CD14-positive monocyte (primary cell): ENCODE measurements around the gene HDAC4. TPM values are rescaled to one million over a fixed set of nuclear protein-coding genes. Genes with fewer than 3 reads are reported as not detected.

ENCODE experiments used
- DNase-seq, 3 donors: peaks; one replicate each; pipeline ENCODE4 v3.0.0-alpha.2; 2011 to 2022
- H2AFZ ChIP-seq: 2 replicates; pipeline ENCODE4 v1.6.0; 2012; ENCODE audit warnings: mild to moderate bottlenecking, low read depth, low read length, inconsistent platforms; ENCODE audit not compliant: insufficient read depth, poor library complexity, severe bottlenecking
- H3K27ac ChIP-seq, 2 donors: 1 replicate in 1 of 2; 2 replicates in 1 of 2; pipeline ENCODE4 v1.5.1; 2012 to 2013; ENCODE audit warnings: low read length in 2 of 2, control low read depth in 1 of 2, inconsistent platforms in 1 of 2, low read depth in 1 of 2, mild to moderate bottlenecking in 1 of 2
- H3K27me3 ChIP-seq, 2 donors: one replicate each; pipeline versions ENCODE4 v1.6.0 to v1.6.1; 2011 to 2013; ENCODE audit warnings: low read length in 2 of 2; ENCODE audit not compliant: control insufficient read depth in 2 of 2, insufficient read depth in 2 of 2
- H3K36me3 ChIP-seq, 2 donors: replicated peaks in 1 of 2; 1 replicate in 1 of 2; 2 replicates in 1 of 2; pipeline versions ENCODE4 v1.5.1 to v1.6.1; 2012 to 2013; ENCODE audit warnings: low read length in 2 of 2, control low read depth in 1 of 2, inconsistent platforms in 1 of 2, mild to moderate bottlenecking in 1 of 2; ENCODE audit not compliant: insufficient read depth in 2 of 2, control insufficient read depth in 1 of 2
- H3K4me1 ChIP-seq, 2 donors: 1 replicate in 1 of 2; 2 replicates in 1 of 2; pipeline versions ENCODE4 v1.5.1 to v1.6.1; 2012 to 2013; ENCODE audit warnings: low read length in 2 of 2, control low read depth in 1 of 2, inconsistent platforms in 1 of 2, mild to moderate bottlenecking in 1 of 2, moderate library complexity in 1 of 2; ENCODE audit not compliant: insufficient read depth in 2 of 2, control insufficient read depth in 1 of 2
- H3K4me2 ChIP-seq: replicated peaks from 2 replicates; pipeline ENCODE3; 2012; ENCODE audit warnings: low read length, moderate library complexity, mild to moderate bottlenecking; ENCODE audit not compliant: poor library complexity, severe bottlenecking; ENCODE audit errors: extremely low read depth
- H3K4me3 ChIP-seq, 3 experiments: fragments of 200-600 bp in 1 of 3; sonication (generic) in 1 of 3; replicated peaks in 1 of 3; 1 replicate in 2 of 3; 2 replicates in 1 of 3; pipeline ENCODE4 v1.5.1; 2011 to 2013; ENCODE audit warnings: low read length in 3 of 3, mild to moderate bottlenecking in 3 of 3, control low read depth in 2 of 3, low read depth in 2 of 3, inconsistent platforms in 1 of 3, moderate library complexity in 1 of 3
- H3K79me2 ChIP-seq: 2 replicates; pipeline ENCODE4 v1.6.0; 2012; ENCODE audit warnings: mild to moderate bottlenecking, control low read depth, inconsistent platforms, low read length, moderate library complexity; ENCODE audit not compliant: insufficient read depth
- H3K9ac ChIP-seq: 2 replicates; pipeline ENCODE4 v1.6.0; 2017; ENCODE audit warnings: low read length, mild to moderate bottlenecking; ENCODE audit not compliant: insufficient read depth, poor library complexity, severe bottlenecking
- H3K9me3 ChIP-seq, 2 donors: replicated peaks in 1 of 2; 1 replicate in 1 of 2; 2 replicates in 1 of 2; pipeline versions ENCODE4 v1.5.1 to v1.6.1; 2012 to 2013; ENCODE audit warnings: low read length in 2 of 2, control low read depth in 1 of 2; ENCODE audit not compliant: control insufficient read depth in 1 of 2, insufficient read depth in 1 of 2
- H4K20me1 ChIP-seq: 2 replicates; pipeline ENCODE4 v1.6.0; 2012; ENCODE audit warnings: mild to moderate bottlenecking, low read length, control low read depth, moderate library complexity; ENCODE audit not compliant: insufficient read depth
- H3K27ac Mint-ChIP-seq, 7 donors: one replicate each; pipeline ENCODE4 v1.8.0; 2020; ENCODE audit warnings: mild to moderate bottlenecking in 7 of 7, mixed read lengths in 7 of 7, moderate library complexity in 6 of 7, inconsistent platforms in 2 of 7
- H3K27me3 Mint-ChIP-seq, 3 donors: one replicate each; pipeline ENCODE4 v1.8.0; 2021 to 2022; ENCODE audit warnings: low read depth in 3 of 3, mild to moderate bottlenecking in 3 of 3, mixed read lengths in 3 of 3, moderate library complexity in 3 of 3, inconsistent platforms in 1 of 3
- H3K36me3 Mint-ChIP-seq, 2 donors: one replicate each; pipeline ENCODE4 v1.8.0; 2020; ENCODE audit warnings: mixed read lengths in 2 of 2, inconsistent platforms in 1 of 2, mild to moderate bottlenecking in 1 of 2
- H3K4me1 Mint-ChIP-seq: one replicate; pipeline ENCODE4 v1.8.0; 2020; ENCODE audit warnings: mild to moderate bottlenecking, mixed read lengths
- H3K4me3 Mint-ChIP-seq, 2 donors: one replicate each; pipeline ENCODE4 v1.8.0; 2020; ENCODE audit warnings: mild to moderate bottlenecking in 2 of 2, mixed read lengths in 2 of 2, moderate library complexity in 1 of 2
- H3K9me3 Mint-ChIP-seq, 7 donors: one replicate each; pipeline ENCODE4 v1.8.0; 2020 to 2022; ENCODE audit warnings: mixed read lengths in 7 of 7, mild to moderate bottlenecking in 6 of 7, moderate library complexity in 6 of 7, inconsistent platforms in 2 of 7
- WGBS: methylation state at CpG from one replicate; pipeline ENCODE4 v1.1.5; 2013; ENCODE audit warnings: missing lambda C conversion rate; ENCODE audit not compliant: insufficient coverage; 5-methylcytosine and 5-hydroxymethylcytosine counted together
- intact Hi-C, 2 donors: fragments of 100-400 bp; cut with micrococcal nuclease; formaldehyde crosslinking; loops; one replicate each; pipeline versions ENCODE4 v1.15.0 to v1.15.1; 2023
- polyA plus RNA-seq, 3 donors: library from polyadenylated mRNA; depleted of rRNA in 1 of 3; unstranded in 2 of 3; stranded (reverse) in 1 of 3; fragments of 300-500 nt in 2 of 3; fragments of >200 nt in 1 of 3; fragmentation: Illumina TruSeq in 2 of 3; gene quantifications; 1 replicate in 2 of 3; 2 replicates in 1 of 3; pipeline ENCODE4 v1.2.3, GENCODE V29; 2012 to 2021
- TF ChIP-seq, protein P1 (sequence below): fragments of 200-600 bp; IDR thresholded peaks from one replicate; pipeline ENCODE4 v1.8.0; 2022; ENCODE audit warnings: antibody characterized with exemption, mild to moderate bottlenecking

Gene HDAC4
- polyA plus RNA-seq, 3 donors, result 3.3 to 23.0 (median 4.5) TPM

GRCh38 chr2:239279508-239280295, 121.1 kb downstream of the HDAC4 start:
- Histone ChIP-seq H3K9ac (no peak overlapping the region), H3K9me3 (no peaks in the 10 kb centered on the region), H3K4me3 (peak overlapping the region in 1 of 3 experiments; percentile 30), H3K79me2 (peaks cover 80% of the 10 kb centered on the region), H2AFZ (peak overlapping the region; percentile 40), H3K4me1 (peaks cover 54 to 65% of the 10 kb centered on the region in 2 donors), H3K27me3 (no peaks in the 10 kb centered on the region), H3K36me3 (no peaks in the 10 kb centered on the region), H3K4me2 (peak overlapping the region; percentile 58), H3K27ac (peak overlapping the region; percentile 1 to 46), H4K20me1 (peaks cover 9% of the 10 kb centered on the region)
- H3K36me3 Mint-ChIP-seq, result peaks cover 6 to 23% of the 10 kb centered on the region in 2 donors
- H3K4me3 Mint-ChIP-seq, result no peak overlapping the region
- 82% methylated on average over 16 of the region's 20 CpGs for WGBS
- intact Hi-C loops, result loop anchor here in 1 of 2 donors (10.0 kb wide), 1 partner anchor 115 kb away; no protein-coding TSS in a partner anchor
- DNase-seq, result no peak
- H3K9me3 Mint-ChIP-seq, result no peaks in the 10 kb centered on the region
- TF ChIP-seq, protein P1, sequence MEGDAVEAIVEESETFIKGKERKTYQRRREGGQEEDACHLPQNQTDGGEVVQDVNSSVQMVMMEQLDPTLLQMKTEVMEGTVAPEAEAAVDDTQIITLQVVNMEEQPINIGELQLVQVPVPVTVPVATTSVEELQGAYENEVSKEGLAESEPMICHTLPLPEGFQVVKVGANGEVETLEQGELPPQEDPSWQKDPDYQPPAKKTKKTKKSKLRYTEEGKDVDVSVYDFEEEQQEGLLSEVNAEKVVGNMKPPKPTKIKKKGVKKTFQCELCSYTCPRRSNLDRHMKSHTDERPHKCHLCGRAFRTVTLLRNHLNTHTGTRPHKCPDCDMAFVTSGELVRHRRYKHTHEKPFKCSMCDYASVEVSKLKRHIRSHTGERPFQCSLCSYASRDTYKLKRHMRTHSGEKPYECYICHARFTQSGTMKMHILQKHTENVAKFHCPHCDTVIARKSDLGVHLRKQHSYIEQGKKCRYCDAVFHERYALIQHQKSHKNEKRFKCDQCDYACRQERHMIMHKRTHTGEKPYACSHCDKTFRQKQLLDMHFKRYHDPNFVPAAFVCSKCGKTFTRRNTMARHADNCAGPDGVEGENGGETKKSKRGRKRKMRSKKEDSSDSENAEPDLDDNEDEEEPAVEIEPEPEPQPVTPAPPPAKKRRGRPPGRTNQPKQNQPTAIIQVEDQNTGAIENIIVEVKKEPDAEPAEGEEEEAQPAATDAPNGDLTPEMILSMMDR, result no peak
- H3K27ac Mint-ChIP-seq, result peak overlapping the region in 5 of 7 donors; percentile 53 to 82 (median 72)
- H3K27me3 Mint-ChIP-seq, result peaks cover 0 to 4% (median under 1%) of the 10 kb centered on the region in 3 donors
- peaks cover 46% of the 10 kb centered on the region for H3K4me1 Mint-ChIP-seq

- H3K4me1 Mint-ChIP-seq, result peaks cover 48% of the 10 kb centered on the region
- 80% methylated on average over 2 of the region's 4 CpGs for WGBS
- peaks cover 80% of the 10 kb centered on the region for H3K79me2 ChIP-seq
Observed at GRCh38 chr2:239278941-239279365, 121.9 kb downstream of the HDAC4 start.

More at GRCh38 chr2:239278941-239279365, 121.9 kb downstream of the HDAC4 start:
- Histone ChIP-seq H3K9ac (no peak overlapping the region), H2AFZ (no peak overlapping the region), H3K4me2 (no peak overlapping the region), H4K20me1 (peaks cover 3% of the 10 kb centered on the region), H3K27me3 (no peaks in the 10 kb centered on the region), H3K27ac (no peak overlapping the region), H3K4me1 (peaks cover 54 to 65% of the 10 kb centered on the region in 2 donors), H3K36me3 (no peaks in the 10 kb centered on the region), H3K9me3 (no peaks in the 10 kb centered on the region), H3K4me3 (no peak overlapping the region)
- no peak for DNase-seq
- intact Hi-C loops, result loop anchor here in 1 of 2 donors (10.0 kb wide), 1 partner anchor 116 kb away; no protein-coding TSS in a partner anchor
- H3K27me3 Mint-ChIP-seq, result peaks cover 0 to 7% (median 0%) of the 10 kb centered on the region in 3 donors
- peak overlapping the region in 5 of 7 donors; percentile 11 to 55 (median 45) for H3K27ac Mint-ChIP-seq
- no peak overlapping the region for H3K4me3 Mint-ChIP-seq
- TF ChIP-seq, protein P1, result no peak
- no peaks in the 10 kb centered on the region for H3K9me3 Mint-ChIP-seq
- peaks cover 6 to 25% of the 10 kb centered on the region in 2 donors for H3K36me3 Mint-ChIP-seq
